BLaER1 treated with 17β-estradiol and CSF1 and Interleukin-3, amounts not matched to agents 10 nM and 100 nM (cell line): Measurements from ENCODE around the gene HSPB8.

ENCODE experiments used
- H3K27ac ChIP-seq, 11 experiments: shearing (Covaris generic); formaldehyde crosslinking; 2 replicates each; pipeline ENCODE4 v1.8.1; 2022
- H3K27me3 ChIP-seq, 11 experiments: shearing (Covaris generic); formaldehyde crosslinking; 2 replicates each; pipeline ENCODE4 v1.8.1; 2022
- H3K36me3 ChIP-seq, 11 experiments: shearing (Covaris generic); formaldehyde crosslinking; 2 replicates each; pipeline ENCODE4 v1.8.1; 2022
- H3K4me1 ChIP-seq, 10 experiments: shearing (Covaris generic); formaldehyde crosslinking; 2 replicates each; pipeline ENCODE4 v1.8.1; 2022
- H3K4me2 ChIP-seq, 11 experiments: shearing (Covaris generic); formaldehyde crosslinking; 2 replicates each; pipeline ENCODE4 v1.8.1; 2022
- H3K4me3 ChIP-seq, 10 experiments: shearing (Covaris generic); formaldehyde crosslinking; 2 replicates each; pipeline ENCODE4 v1.8.1; 2022
- H3K9ac ChIP-seq, 11 experiments: shearing (Covaris generic); formaldehyde crosslinking; 2 replicates each; pipeline ENCODE4 v1.8.1; 2022
- H3K9me3 ChIP-seq, 11 experiments: shearing (Covaris generic); formaldehyde crosslinking; replicated peaks in 1 of 11; 2 replicates each; pipeline ENCODE4 v1.8.1; 2022
- H4K20me1 ChIP-seq, 11 experiments: shearing (Covaris generic); formaldehyde crosslinking; 2 replicates each; pipeline ENCODE4 v1.8.1; 2022
- Cebpa-rat ChIP-seq, 11 experiments: shearing (Covaris generic); IDR thresholded peaks; 2 replicates each; pipeline ENCODE4 v1.8.1; 2022

Gene HSPB8

DNA sequence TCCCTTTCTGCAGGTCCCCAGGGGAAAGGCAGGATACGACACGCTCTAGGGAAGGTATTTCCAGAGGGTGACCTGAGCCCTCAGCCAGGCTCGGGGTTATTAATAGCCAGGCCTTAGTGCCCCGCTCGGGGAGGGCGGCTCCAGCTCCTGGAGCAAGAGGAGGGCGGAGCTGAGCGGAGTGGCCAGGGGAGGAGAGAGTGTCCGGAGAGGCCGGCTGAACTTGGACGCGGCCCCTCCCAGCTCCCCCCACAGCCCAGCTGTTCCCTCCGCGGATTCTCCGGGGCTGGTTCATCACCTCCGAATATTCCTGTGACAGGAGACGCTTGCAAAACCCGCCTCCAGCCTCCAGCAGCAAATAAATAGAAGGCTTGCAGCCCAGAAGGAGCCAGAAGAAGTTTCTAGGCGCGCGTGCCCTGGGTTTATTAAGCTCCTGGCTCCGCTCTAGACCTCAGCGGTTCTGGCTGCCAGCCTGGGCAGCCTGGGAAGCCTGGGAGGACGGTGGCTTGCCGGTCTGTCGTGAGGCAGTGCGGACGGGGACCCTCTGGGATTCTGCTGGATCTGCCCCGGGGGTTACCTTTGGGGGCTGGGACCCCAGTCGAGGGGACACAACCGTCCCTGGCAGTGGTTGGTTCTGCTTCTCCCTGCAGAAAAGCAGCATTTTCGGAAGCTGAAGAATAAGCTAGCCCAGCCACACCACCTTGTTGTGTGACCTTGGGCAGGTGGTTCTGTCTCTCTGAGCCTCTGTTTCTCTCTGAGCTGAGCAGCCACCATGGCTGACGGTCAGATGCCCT lies at the start of gene HSPB8:
Gene HSPB8 (plus strand): TSS at position 388 of the 791 bp plus-strand sequence. CDS start 382 bp downstream, at position 770.
- Histone ChIP-seq H3K9me3 (no peaks in the 10 kb centered on the region), H4K20me1 (0 out of 22 replicates have a peak, but pooled peaks cover 0 to 7% (median 0%) of the 10 kb centered on the region in 11 experiments), H3K9ac (no peak within 1 kb of the TSS), H3K27ac (no peak within 1 kb of the TSS), H3K4me3 (no peak within 1 kb of the TSS), H3K36me3 (no peaks in the 10 kb centered on the region), H3K27me3 (peaks cover 0 to 8% (median 0%) of the 10 kb centered on the region in 11 experiments; a peak in 3 of 22 replicates), H3K4me1 (peaks cover 7 to 16% (median 11%) of the 10 kb centered on the region in 10 experiments), H3K4me2 (peak within 1 kb of the TSS; percentile 10 to 71 (median 62))
- no peak for TF ChIP-seq Cebpa-rat (IDR thresholded peaks at IDR 0.05)

GRCh38 chr12:119129827-119130434 lies 48.8 kb upstream of the HSPB8 start:
- H3K4me1 ChIP-seq = peaks cover 0 to 10% (median under 1%) of the 10 kb centered on the region in 10 experiments; a peak in 7 of 20 replicates
- H3K9me3 ChIP-seq = no peaks in the 10 kb centered on the region
- no peak overlapping the region for H3K27ac ChIP-seq
- H3K4me3 ChIP-seq = no peak overlapping the region
- H4K20me1 ChIP-seq = no peaks in the 10 kb centered on the region
- H3K9ac ChIP-seq = no peak overlapping the region
- H3K4me2 ChIP-seq = no peak overlapping the region
- TF ChIP-seq Cebpa-rat (IDR thresholded peaks at IDR 0.05) = no peak
- no peaks in the 10 kb centered on the region for H3K36me3 ChIP-seq
- no peaks in the 10 kb centered on the region for H3K27me3 ChIP-seq

GRCh38 chr12:119130523-119130922 lies 48.2 kb upstream of the HSPB8 start:
- H3K27me3 ChIP-seq = no peaks in the 10 kb centered on the region
- H3K4me3 ChIP-seq = no peak overlapping the region
- H3K9ac ChIP-seq = no peak overlapping the region
- no peak for TF ChIP-seq Cebpa-rat (IDR thresholded peaks at IDR 0.05)
- H3K9me3 ChIP-seq = no peaks in the 10 kb centered on the region
- no peak overlapping the region for H3K27ac ChIP-seq
- no peaks in the 10 kb centered on the region for H4K20me1 ChIP-seq
- peaks cover 0 to 13% (median 6%) of the 10 kb centered on the region in 10 experiments; a peak in 8 of 20 replicates for H3K4me1 ChIP-seq
- no peak overlapping the region for H3K4me2 ChIP-seq
- no peaks in the 10 kb centered on the region for H3K36me3 ChIP-seq

DNA sequence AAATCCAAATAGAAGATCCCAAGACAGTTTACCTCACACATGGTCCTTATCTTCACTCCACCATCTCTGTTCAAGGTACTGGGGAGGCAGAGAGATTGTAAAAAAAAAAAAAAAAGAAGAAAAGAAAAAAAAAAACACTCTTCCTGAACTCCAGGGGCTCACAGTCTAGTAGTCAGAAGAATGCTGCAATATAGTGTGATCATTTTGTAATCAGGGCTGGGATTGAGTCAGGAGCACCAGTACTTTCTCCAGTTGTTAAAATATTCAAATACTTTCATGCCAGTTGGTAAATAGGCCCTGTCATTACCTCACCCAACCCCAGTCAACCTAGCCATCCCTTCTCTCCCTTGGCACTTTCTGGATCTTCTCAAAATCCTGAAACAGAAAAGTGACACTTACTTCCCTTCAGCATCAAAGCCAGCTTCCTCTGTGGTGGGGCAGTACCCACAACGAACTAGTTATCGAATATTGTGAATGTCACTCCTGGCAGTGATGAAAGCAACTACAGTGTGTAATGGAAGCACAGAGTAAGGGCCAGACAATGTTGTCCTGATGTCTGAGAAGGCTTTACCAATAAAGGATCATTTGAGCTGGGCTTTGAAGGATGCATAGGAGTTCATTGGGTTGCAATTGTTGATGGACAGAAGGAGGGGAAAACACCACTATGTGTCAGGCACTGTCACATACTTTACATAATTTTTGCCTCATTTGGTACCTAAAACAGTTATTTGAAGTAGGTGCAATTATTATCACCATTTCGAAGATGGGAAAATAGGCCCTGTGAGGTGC lies 44.3 kb upstream of the HSPB8 start:
- Histone ChIP-seq H3K9ac (no peak overlapping the region), H3K4me2 (peak overlapping the region in 1 of 11 experiments; percentile 29; a peak in 2 of 22 replicates), H3K4me1 (peaks cover 0 to 17% (median 8%) of the 10 kb centered on the region in 10 experiments; a peak in 13 of 20 replicates), H3K36me3 (no peaks in the 10 kb centered on the region), H3K4me3 (no peak overlapping the region), H3K27me3 (no peaks in the 10 kb centered on the region), H3K9me3 (no peaks in the 10 kb centered on the region), H4K20me1 (no peaks in the 10 kb centered on the region), H3K27ac (peak overlapping the region in 2 of 11 experiments; percentile 0 to 32; a peak in 2 of 22 replicates)
- TF ChIP-seq Cebpa-rat (IDR thresholded peaks at IDR 0.05) = no peak

- Histone ChIP-seq H3K27ac (no peak overlapping the region), H3K4me1 (peaks cover 0 to 17% (median 8%) of the 10 kb centered on the region in 10 experiments; a peak in 13 of 20 replicates), H3K36me3 (no peaks in the 10 kb centered on the region), H3K4me2 (no peak overlapping the region), H3K9me3 (no peaks in the 10 kb centered on the region), H3K27me3 (no peaks in the 10 kb centered on the region), H3K9ac (no peak overlapping the region), H4K20me1 (no peaks in the 10 kb centered on the region), H3K4me3 (no peak overlapping the region)
- no peak for TF ChIP-seq Cebpa-rat (IDR thresholded peaks at IDR 0.05)
Measured at GRCh38 chr12:119136811-119137410, 41.8 kb upstream of the HSPB8 start.

GRCh38 chr12:119139448-119139847 lies 39.3 kb upstream of the HSPB8 start:
- TF ChIP-seq Cebpa-rat (IDR thresholded peaks at IDR 0.05) = no peak
- H3K4me1 ChIP-seq = peaks cover 0 to 12% (median 8%) of the 10 kb centered on the region in 10 experiments; a peak in 11 of 20 replicates
- H3K27me3 ChIP-seq = no peaks in the 10 kb centered on the region
- H3K4me2 ChIP-seq = no peak overlapping the region
- no peaks in the 10 kb centered on the region for H3K9me3 ChIP-seq
- H3K27ac ChIP-seq = no peak overlapping the region
- H4K20me1 ChIP-seq = no peaks in the 10 kb centered on the region
- no peaks in the 10 kb centered on the region for H3K36me3 ChIP-seq
- H3K9ac ChIP-seq = no peak overlapping the region
- no peak overlapping the region for H3K4me3 ChIP-seq

DNA sequence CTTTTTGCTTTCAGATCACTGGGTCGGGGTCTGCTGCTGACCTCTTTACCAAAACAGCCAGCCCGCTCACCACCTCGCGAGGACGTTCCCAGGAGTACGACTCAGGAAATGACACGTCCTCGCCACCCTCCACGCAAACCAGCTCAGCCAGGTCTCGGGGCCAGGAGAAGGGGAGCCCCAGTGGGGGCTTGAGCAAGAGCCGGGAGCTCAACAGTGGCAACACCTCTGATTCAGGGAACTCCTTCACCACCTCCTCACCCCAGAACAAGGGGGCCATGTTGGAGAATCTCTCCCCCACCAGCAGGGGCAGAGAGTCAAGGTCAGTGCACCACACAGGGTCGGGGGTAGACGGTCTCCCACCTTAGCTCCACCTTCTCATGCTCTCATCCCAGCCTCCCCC lies 33.4 kb upstream of the HSPB8 start:
- Histone ChIP-seq H3K4me1 (no peaks in the 10 kb centered on the region), H3K36me3 (no peaks in the 10 kb centered on the region), H3K27me3 (no peaks in the 10 kb centered on the region), H3K27ac (no peak overlapping the region), H3K9ac (no peak overlapping the region), H3K4me2 (no peak overlapping the region), H4K20me1 (no peaks in the 10 kb centered on the region), H3K9me3 (no peaks in the 10 kb centered on the region), H3K4me3 (no peak overlapping the region)
- TF ChIP-seq Cebpa-rat (IDR thresholded peaks at IDR 0.05) = no peak

GRCh38 chr12:119147847-119148448 lies 30.8 kb upstream of the HSPB8 start:
- Histone ChIP-seq H4K20me1 (no peaks in the 10 kb centered on the region), H3K9ac (no peak overlapping the region), H3K36me3 (no peaks in the 10 kb centered on the region), H3K27ac (no peak overlapping the region), H3K4me1 (no peaks in the 10 kb centered on the region), H3K4me2 (no peak overlapping the region), H3K9me3 (peaks cover 0 to 24% (median 13%) of the 10 kb centered on the region in 11 experiments; a peak in 17 of 22 replicates), H3K27me3 (no peaks in the 10 kb centered on the region), H3K4me3 (no peak overlapping the region)
- TF ChIP-seq Cebpa-rat (IDR thresholded peaks at IDR 0.05) = no peak
